Measurements from ENCODE around the gene PLEKHO2. TPM values are rescaled to one million over a fixed set of nuclear protein-coding genes. Genes with fewer than 3 reads are reported as not detected.

Gene PLEKHO2
- total and polyA plus RNA-seq, 2 experiments from 2014 or later, result 12.7 to 15.1 TPM

- Histone ChIP-seq H3K36me3 (replicated peaks; ENCODE audit: insufficient read depth, low read depth) (no peaks in the 10 kb centered on the region), H3K79me2 (no peaks in the 10 kb centered on the region), H4K20me1 (ENCODE audit: insufficient read depth, poor library complexity, severe bottlenecking) (no peaks in the 10 kb centered on the region), H3K9me2 (replicated peaks; ENCODE audit: insufficient read depth) (no peaks in the 10 kb centered on the region), H3K4me2 (no peak overlapping the region), H3K4me1 (ENCODE audit: insufficient read depth) (peaks cover 9% of the 10 kb centered on the region), H2AFZ (no peak overlapping the region), H3K4me3 (no peak overlapping the region), H3K9me3 (ENCODE audit: low read depth) (no peaks in the 10 kb centered on the region), H3K27me3 (no peaks in the 10 kb centered on the region), H3K27ac (peak overlapping the region; percentile 53)
- TF ChIP-seq EZH2 (IDR thresholded peaks at IDR 0.05; ENCODE audit: borderline replicate concordance) (no peak), EZH2phosphoT487 (IDR thresholded peaks at IDR 0.05; ENCODE audit: low read depth, severe bottlenecking, unreplicated experiment) (no peak)
- DNase-seq (ENCODE audit: low spot score), result no peak
- 88% methylated on average over 2 of the region's 2 CpGs for WGBS (ENCODE audit: low lambda C conversion rate, missing lambda C conversion rate)
Measured at GRCh38 chr15:64800476-64800875, 41.2 kb upstream of the PLEKHO2 start.

GRCh38 chr15:64803526-64803925, 38.2 kb upstream of the PLEKHO2 start:
- TF ChIP-seq EZH2 (IDR thresholded peaks at IDR 0.05; ENCODE audit: borderline replicate concordance) (no peak), EZH2phosphoT487 (IDR thresholded peaks at IDR 0.05; ENCODE audit: low read depth, severe bottlenecking, unreplicated experiment) (no peak)
- TF ChIP-seq, protein P1, sequence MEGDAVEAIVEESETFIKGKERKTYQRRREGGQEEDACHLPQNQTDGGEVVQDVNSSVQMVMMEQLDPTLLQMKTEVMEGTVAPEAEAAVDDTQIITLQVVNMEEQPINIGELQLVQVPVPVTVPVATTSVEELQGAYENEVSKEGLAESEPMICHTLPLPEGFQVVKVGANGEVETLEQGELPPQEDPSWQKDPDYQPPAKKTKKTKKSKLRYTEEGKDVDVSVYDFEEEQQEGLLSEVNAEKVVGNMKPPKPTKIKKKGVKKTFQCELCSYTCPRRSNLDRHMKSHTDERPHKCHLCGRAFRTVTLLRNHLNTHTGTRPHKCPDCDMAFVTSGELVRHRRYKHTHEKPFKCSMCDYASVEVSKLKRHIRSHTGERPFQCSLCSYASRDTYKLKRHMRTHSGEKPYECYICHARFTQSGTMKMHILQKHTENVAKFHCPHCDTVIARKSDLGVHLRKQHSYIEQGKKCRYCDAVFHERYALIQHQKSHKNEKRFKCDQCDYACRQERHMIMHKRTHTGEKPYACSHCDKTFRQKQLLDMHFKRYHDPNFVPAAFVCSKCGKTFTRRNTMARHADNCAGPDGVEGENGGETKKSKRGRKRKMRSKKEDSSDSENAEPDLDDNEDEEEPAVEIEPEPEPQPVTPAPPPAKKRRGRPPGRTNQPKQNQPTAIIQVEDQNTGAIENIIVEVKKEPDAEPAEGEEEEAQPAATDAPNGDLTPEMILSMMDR (IDR thresholded peaks at IDR 0.05; ENCODE audit: poor library complexity), result no peak
- no peaks in the 10 kb centered on the region for H3K9me3 ChIP-seq (ENCODE audit: low read depth)
- 100% methylated on average over 1 of the region's 1 CpG for whole genome bisulfite sequencing (ENCODE audit: low lambda C conversion rate, missing lambda C conversion rate)
- H3K9me2 ChIP-seq (replicated peaks; ENCODE audit: insufficient read depth), result no peaks in the 10 kb centered on the region
- DNase-seq (ENCODE audit: low spot score), result no peak
- no peak overlapping the region for H2AFZ ChIP-seq
- no peak overlapping the region for H3K27ac ChIP-seq
- H3K4me1 ChIP-seq (ENCODE audit: insufficient read depth), result peaks cover 9% of the 10 kb centered on the region
- H3K4me3 ChIP-seq, result no peak overlapping the region
- no peaks in the 10 kb centered on the region for H3K36me3 ChIP-seq (replicated peaks; ENCODE audit: insufficient read depth, low read depth)
- H4K20me1 ChIP-seq (ENCODE audit: insufficient read depth, poor library complexity, severe bottlenecking), result no peaks in the 10 kb centered on the region
- H3K27me3 ChIP-seq, result no peaks in the 10 kb centered on the region
- no peak overlapping the region for H3K4me2 ChIP-seq
- H3K79me2 ChIP-seq, result no peaks in the 10 kb centered on the region

DNA sequence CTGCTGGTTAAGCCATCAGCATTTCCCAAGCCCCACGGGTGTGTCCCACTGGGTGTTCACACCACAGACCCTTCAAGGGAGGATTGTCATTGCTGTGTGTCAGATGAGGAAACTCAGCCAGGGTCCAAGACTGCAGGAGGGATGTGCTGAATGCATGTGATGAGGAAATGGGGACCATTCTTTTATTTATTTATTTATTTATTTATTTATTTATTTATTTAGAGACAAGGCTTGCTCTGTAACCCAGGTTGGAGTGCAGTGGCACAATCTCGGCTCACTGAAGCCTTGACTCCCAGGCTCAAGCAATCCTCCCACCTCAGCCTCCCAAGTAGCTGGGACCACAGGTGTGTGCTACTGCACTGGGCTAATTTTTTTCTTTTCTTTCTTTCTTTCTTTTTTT, 37.1 kb upstream of the PLEKHO2 start:
- H3K4me1 ChIP-seq (ENCODE audit: insufficient read depth), result peaks cover 9% of the 10 kb centered on the region
- 51% methylated on average over 2 of the region's 2 CpGs for WGBS (ENCODE audit: low lambda C conversion rate, missing lambda C conversion rate)
- no peaks in the 10 kb centered on the region for H4K20me1 ChIP-seq (ENCODE audit: insufficient read depth, poor library complexity, severe bottlenecking)
- no peak overlapping the region for H2AFZ ChIP-seq
- no peaks in the 10 kb centered on the region for H3K36me3 ChIP-seq (replicated peaks; ENCODE audit: insufficient read depth, low read depth)
- no peak for DNase-seq (ENCODE audit: low spot score)
- H3K79me2 ChIP-seq, result no peaks in the 10 kb centered on the region
- TF ChIP-seq, protein P1 (IDR thresholded peaks at IDR 0.05; ENCODE audit: poor library complexity), result no peak
- TF ChIP-seq EZH2phosphoT487 (IDR thresholded peaks at IDR 0.05; ENCODE audit: low read depth, severe bottlenecking, unreplicated experiment) (no peak), EZH2 (IDR thresholded peaks at IDR 0.05; ENCODE audit: borderline replicate concordance) (no peak)
- no peak overlapping the region for H3K27ac ChIP-seq
- no peaks in the 10 kb centered on the region for H3K9me3 ChIP-seq (ENCODE audit: low read depth)
- H3K4me2 ChIP-seq, result no peak overlapping the region
- no peaks in the 10 kb centered on the region for H3K27me3 ChIP-seq
- no peak overlapping the region for H3K4me3 ChIP-seq
- H3K9me2 ChIP-seq (replicated peaks; ENCODE audit: insufficient read depth), result no peaks in the 10 kb centered on the region

DNA sequence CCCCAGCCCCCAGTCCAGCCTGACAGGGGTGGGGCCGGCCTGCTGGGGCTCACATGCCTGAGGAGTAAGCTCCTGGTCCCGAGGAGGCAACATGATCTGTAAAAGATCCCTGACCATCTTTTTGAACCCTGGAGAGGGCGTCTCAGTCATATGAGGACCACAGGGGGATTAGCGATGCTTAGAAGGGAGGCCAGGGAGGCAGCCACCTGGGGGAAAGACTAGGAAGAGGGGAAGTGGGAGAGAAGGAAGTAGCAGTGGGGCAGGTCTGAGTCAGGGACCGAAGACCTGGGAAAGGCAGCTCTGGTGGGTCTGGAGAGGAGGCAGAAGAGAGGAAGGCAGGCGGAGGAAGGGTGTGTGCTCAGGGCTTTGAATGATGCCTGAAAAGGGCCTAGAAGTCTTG, 35.2 kb upstream of the PLEKHO2 start:
- H2AFZ ChIP-seq, result no peak overlapping the region
- H3K4me2 ChIP-seq, result no peak overlapping the region
- DNase-seq (ENCODE audit: low spot score), result no peak
- no peak for TF ChIP-seq EZH2 (IDR thresholded peaks at IDR 0.05; ENCODE audit: borderline replicate concordance)
- TF ChIP-seq, protein P1 (IDR thresholded peaks at IDR 0.05; ENCODE audit: poor library complexity), result no peak
- no peak for TF ChIP-seq EZH2phosphoT487 (IDR thresholded peaks at IDR 0.05; ENCODE audit: low read depth, severe bottlenecking, unreplicated experiment)
- 63% methylated on average over 6 of the region's 6 CpGs for WGBS (ENCODE audit: low lambda C conversion rate, missing lambda C conversion rate)
- H3K79me2 ChIP-seq, result no peaks in the 10 kb centered on the region
- no peak overlapping the region for H3K27ac ChIP-seq
- H3K9me2 ChIP-seq (replicated peaks; ENCODE audit: insufficient read depth), result no peaks in the 10 kb centered on the region
- H3K9me3 ChIP-seq (ENCODE audit: low read depth), result no peaks in the 10 kb centered on the region
- H3K4me3 ChIP-seq, result no peak overlapping the region
- no peaks in the 10 kb centered on the region for H3K36me3 ChIP-seq (replicated peaks; ENCODE audit: insufficient read depth, low read depth)
- H4K20me1 ChIP-seq (ENCODE audit: insufficient read depth, poor library complexity, severe bottlenecking), result no peaks in the 10 kb centered on the region
- H3K4me1 ChIP-seq (ENCODE audit: insufficient read depth), result peaks cover 7% of the 10 kb centered on the region
- H3K27me3 ChIP-seq, result no peaks in the 10 kb centered on the region

Measured in hepatocyte (in vitro differentiated cells).